Activated CD4-positive, alpha-beta T cell treated with anti-CD3 and anti-CD28 coated beads for 36 hours (primary cell): ENCODE measurements around the gene MFRP. TPM values are rescaled to one million over a fixed set of nuclear protein-coding genes. Genes with fewer than 3 reads are reported as not detected.

Experiments
- ATAC-seq: fragments of 200-7000 bp; cut with Tn5 transposase; one replicate; pipeline ENCODE4 v1.10.0; 2021; ENCODE audit warnings: mild to moderate bottlenecking, moderate library complexity
- CTCF ChIA-PET: fragments of 350-600 bp; sonication (Branson Sonifier 250); formaldehyde crosslinking; loops from one replicate; lab custom pipeline; 2021; ENCODE audit warnings: antibody characterized with exemption; lab: Charles Lee
- POLR2A ChIA-PET: fragments of 350-600 bp; sonication (Branson Sonifier 250); formaldehyde crosslinking; loops from one replicate; lab custom pipeline; 2021; ENCODE audit warnings: antibody characterized with exemption, inconsistent platforms; lab: Charles Lee
- DNase-seq: peaks from one replicate; pipeline ENCODE4 v3.0.0-alpha.2; 2020
- H3K27ac Mint-ChIP-seq: one replicate; pipeline ENCODE4 v1.8.0; 2021; ENCODE audit warnings: mixed read lengths
- H3K27me3 Mint-ChIP-seq: one replicate; pipeline ENCODE4 v1.8.0; 2021; ENCODE audit warnings: mixed read lengths
- H3K36me3 Mint-ChIP-seq: one replicate; pipeline ENCODE4 v1.8.0; 2021; ENCODE audit warnings: low read depth, mixed read lengths
- H3K4me1 Mint-ChIP-seq: one replicate; pipeline ENCODE4 v1.8.0; 2021; ENCODE audit warnings: mixed read lengths
- H3K4me3 Mint-ChIP-seq: one replicate; pipeline ENCODE4 v1.8.0; 2021; ENCODE audit warnings: mild to moderate bottlenecking, moderate library complexity, mixed read lengths
- H3K9me3 Mint-ChIP-seq: one replicate; pipeline ENCODE4 v1.8.0; 2021; ENCODE audit warnings: low read depth, mixed read lengths
- intact Hi-C, 2 experiments: fragments of 100-400 bp; cut with DNase I in 1 of 2; cut with micrococcal nuclease in 1 of 2; formaldehyde crosslinking; loops; one replicate each; pipeline versions ENCODE4 v1.14.2 to v1.15.1; 2022 to 2024; cut with DNase I, micrococcal nuclease
- total RNA-seq, 2 experiments: library from RNA; stranded (reverse); gene quantifications; one replicate each; pipeline ENCODE4 v1.2.3, GENCODE V29; 2021

Gene MFRP
- total RNA-seq, 2 experiments from 2014 or later = not detected

DNA sequence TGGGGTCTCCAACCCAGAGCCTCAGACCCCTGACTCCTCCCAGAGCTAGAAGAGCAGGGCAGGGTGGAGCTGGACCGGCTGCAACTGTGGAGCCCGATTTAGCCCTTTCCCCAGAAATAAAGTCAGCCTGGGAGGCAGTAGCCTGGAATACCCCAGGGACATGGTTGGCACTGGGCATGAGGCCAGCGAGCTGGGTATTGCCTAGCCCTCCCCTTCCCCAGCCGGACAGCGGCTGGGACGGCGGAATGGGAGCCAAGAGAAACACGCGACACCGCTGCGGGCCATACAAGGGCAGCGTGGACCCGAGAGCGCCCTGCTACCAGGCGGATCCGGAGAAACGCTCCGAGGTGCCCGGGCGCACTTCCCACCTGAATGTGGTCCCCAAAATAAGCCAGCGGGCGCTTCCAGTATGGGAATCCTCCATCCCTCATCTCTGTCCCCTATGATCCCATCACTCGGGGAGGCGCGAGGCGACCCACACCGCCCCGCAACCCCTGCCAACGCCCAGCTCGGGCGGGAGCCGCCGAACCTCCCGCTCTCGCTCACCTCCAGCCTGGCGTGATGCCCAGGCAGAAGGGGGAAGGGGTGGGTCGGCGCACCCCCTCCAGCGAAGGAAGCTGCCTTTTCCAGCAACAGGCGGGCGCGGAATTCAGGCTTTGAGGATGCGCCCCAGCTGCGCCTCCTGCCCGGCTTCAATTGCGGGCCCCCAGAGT is 30.3 kb downstream of the MFRP start:
- no peaks in the 10 kb centered on the region for H3K36me3 Mint-ChIP-seq
- peak; percentile 36 for DNase-seq
- no peak overlapping the region for H3K27ac Mint-ChIP-seq
- peaks cover 8% of the 10 kb centered on the region for H3K27me3 Mint-ChIP-seq
- intact Hi-C loops = no loop called here
- no peaks in the 10 kb centered on the region for H3K9me3 Mint-ChIP-seq
- H3K4me3 Mint-ChIP-seq = peak overlapping the region; percentile 65
- no peak for ATAC-seq
- ChIA-PET CTCF (interaction anchor here (0.7 to 2.4 kb wide), 7 partner anchors 12 to 193 kb away, joined by 3 to 8 read pairs (median 3); no protein-coding TSS in a partner anchor), POLR2A (no interaction called here)
- H3K4me1 Mint-ChIP-seq = peaks cover 17% of the 10 kb centered on the region

DNA sequence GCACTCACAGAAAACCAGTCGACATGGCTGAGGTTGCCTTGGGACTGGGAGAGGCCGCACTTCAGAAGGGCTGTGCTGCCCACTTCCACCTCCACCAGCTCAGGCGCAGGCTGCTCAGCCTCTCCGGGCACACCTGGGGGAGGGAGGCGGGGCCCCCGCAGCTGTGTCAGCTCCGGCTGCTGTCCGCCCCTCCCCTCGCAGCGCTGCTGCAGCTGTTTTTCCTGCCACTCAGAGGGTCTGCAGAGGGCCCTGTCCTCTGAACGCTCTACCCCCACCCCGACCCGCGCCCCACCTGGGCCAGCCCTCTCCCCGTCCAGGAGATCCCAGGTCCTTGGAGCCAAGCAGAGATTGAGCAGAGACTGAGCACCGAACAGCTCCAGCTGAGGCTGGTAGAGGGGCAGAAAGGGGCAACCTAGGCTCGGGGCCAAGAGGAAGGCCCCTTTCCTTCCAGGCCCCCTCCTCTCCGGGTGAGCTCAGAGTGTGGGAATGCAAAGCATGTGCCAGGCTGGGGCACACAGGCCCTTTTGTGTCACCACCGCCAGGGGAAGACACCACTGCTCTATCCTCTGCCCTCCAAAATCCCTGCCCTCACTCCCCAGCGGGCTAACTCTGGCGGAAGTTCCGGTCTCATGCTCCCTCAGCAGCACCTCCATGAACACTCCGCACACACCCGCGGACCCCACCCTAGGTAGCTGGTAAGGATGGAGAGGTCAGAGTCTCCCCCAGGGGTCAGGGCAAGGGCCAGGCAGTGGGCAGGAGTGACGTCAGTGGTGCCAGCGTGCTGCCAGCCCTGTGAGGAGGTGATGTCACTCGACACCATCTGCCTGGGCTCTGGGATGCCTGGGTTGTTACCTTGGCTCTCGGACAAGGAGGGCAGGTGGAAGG is 31.1 kb downstream of the MFRP start:
- H3K36me3 Mint-ChIP-seq = no peaks in the 10 kb centered on the region
- no peaks in the 10 kb centered on the region for H3K9me3 Mint-ChIP-seq
- POLR2A ChIA-PET = interaction anchor here (0.6 to 0.9 kb wide), 2 partner anchors 111 to 213 kb away, joined by 3 read pairs; partner anchors contain the start of gene DPAGT1
- H3K27ac Mint-ChIP-seq = no peak overlapping the region
- ATAC-seq = peak; percentile 68
- H3K27me3 Mint-ChIP-seq = peaks cover 8% of the 10 kb centered on the region
- peak overlapping the region; percentile 65 for H3K4me3 Mint-ChIP-seq
- peaks cover 17% of the 10 kb centered on the region for H3K4me1 Mint-ChIP-seq
- CTCF ChIA-PET = interaction anchor here (0.5 to 2.4 kb wide), 10 partner anchors 8 to 259 kb away, joined by 3 to 8 read pairs (median 4); no protein-coding TSS in a partner anchor
- peak; percentile 70 for DNase-seq
- intact Hi-C loops = no loop called here

DNA sequence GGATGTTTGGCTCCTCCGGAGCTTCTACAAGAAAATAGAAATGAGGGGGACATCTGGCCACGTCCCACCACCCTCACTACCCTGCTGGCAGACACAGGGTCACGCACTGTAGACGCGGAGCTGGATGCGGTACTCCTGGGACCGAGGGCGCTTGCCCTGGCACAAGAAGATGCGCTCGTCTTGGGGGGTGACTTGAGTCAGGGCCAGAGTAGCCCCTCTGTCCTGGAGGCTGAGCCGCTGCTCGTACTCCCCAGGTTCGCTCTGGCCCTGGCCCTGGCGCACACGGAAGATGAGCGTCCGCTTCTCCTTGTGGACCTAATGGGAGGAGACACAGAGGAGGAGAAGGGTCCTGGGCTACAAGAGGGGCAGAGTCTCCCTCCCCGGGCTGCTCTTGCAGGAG is 31.8 kb downstream of the MFRP start:
- intact Hi-C loops = no loop called here
- Mint-ChIP-seq H3K4me1 (peaks cover 17% of the 10 kb centered on the region), H3K27me3 (peaks cover 8% of the 10 kb centered on the region), H3K4me3 (peak overlapping the region; percentile 65), H3K27ac (no peak overlapping the region), H3K36me3 (peaks cover under 1% of the 10 kb centered on the region), H3K9me3 (no peaks in the 10 kb centered on the region)
- ChIA-PET CTCF (interaction anchor here (0.5 to 2.4 kb wide), 8 partner anchors 8 to 315 kb away, joined by 3 to 8 read pairs (median 4); no protein-coding TSS in a partner anchor), POLR2A (interaction anchor here (0.6 to 0.9 kb wide), 2 partner anchors 111 to 213 kb away, joined by 3 read pairs; partner anchors contain the start of gene DPAGT1)
- ATAC-seq (no peak), DNase-seq (no peak)

DNA sequence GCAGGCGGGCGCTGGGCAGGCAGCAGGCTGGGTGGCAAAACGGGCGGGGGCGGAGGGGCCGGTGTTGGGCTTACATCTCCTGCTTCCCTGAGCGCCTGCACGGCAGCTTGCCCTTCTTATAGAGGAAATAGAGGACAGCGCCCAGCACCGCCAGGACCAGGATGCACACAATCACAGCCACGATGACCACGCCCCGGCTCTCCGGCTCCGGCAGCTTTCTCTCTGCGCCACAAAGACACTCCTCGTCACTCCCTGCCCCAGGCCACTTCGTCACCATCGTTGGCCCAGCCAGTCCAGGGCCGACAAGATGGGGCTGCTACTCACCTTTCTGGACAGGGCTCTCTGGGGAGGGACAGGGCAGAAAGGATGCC is 35.8 kb downstream of the MFRP start:
- Mint-ChIP-seq H3K4me3 (no peak overlapping the region), H3K27ac (no peak overlapping the region), H3K36me3 (peaks cover 12% of the 10 kb centered on the region), H3K9me3 (no peaks in the 10 kb centered on the region), H3K27me3 (peaks cover 4% of the 10 kb centered on the region), H3K4me1 (peaks cover 20% of the 10 kb centered on the region)
- CTCF ChIA-PET = interaction anchor here (1.6 kb wide), 1 partner anchor 10 kb away, joined by 4 read pairs; no protein-coding TSS in a partner anchor
- POLR2A ChIA-PET = no interaction called here
- no peak for DNase-seq
- no peak for ATAC-seq
- intact Hi-C loops = no loop called here

DNA sequence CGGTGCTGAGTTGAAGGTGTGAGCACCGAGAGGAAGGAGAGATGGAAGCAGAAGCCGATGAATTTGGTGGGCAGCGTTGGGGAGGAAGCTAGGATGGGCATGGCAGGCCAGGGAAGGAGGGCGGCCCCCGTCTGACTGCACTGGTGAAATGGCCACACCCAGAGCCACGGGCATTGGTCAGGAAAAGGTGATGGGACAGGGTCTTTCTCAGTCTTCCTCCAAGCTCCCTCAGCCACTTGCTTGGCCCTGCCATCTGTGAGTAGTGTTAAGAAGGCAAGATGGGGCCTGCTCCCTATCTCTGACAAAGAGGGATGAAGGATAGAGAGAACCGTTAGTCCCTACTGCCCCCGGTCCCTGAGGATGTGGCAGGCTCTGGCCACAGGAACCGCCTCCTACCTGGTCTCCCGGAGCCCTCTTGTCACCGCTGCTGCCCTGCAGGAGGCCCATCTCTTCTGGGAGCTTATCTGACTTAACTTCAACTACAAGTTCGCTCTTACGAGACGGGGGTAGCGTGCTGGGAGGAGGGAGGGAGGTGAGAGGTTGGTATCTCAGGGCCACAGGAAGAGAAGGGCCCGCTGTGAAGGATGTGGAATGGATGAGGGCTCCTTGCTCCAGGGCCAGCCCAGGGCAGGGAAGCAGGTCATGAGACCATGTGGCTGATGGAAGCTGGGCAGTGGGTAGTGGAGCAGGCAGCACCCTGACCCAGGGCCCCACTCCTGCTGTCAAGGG is 36.4 kb downstream of the MFRP start:
- no peak for DNase-seq
- intact Hi-C loops = no loop called here
- H3K4me3 Mint-ChIP-seq = no peak overlapping the region
- no peak for ATAC-seq
- POLR2A ChIA-PET = no interaction called here
- peaks cover 22% of the 10 kb centered on the region for H3K4me1 Mint-ChIP-seq
- peaks cover 4% of the 10 kb centered on the region for H3K27me3 Mint-ChIP-seq
- no peaks in the 10 kb centered on the region for H3K9me3 Mint-ChIP-seq
- CTCF ChIA-PET = interaction anchor here (1.2 to 1.6 kb wide), 2 partner anchors 9 to 13 kb away, joined by 3 to 4 read pairs; no protein-coding TSS in a partner anchor
- peaks cover 15% of the 10 kb centered on the region for H3K36me3 Mint-ChIP-seq
- no peak overlapping the region for H3K27ac Mint-ChIP-seq

DNA sequence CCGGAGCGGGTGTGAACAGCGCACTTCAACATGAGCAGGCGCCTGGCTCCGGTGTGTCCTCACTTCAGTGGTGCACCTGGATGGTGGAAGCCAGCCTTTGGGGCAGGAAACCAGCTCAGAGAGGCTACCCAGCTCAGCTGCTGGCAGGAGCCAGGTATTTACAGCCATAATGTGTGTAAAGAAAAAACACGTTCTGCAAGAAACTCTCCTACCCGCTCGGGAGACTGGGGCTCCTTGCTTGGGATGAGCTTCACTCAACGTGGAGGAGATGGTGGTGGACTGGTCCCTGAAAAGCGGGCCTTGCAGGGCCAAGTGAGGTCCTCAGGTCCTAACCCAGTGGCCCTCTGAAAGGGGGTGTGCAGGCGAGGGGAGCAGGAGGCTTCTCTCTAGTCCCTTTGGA is 37.1 kb downstream of the MFRP start:
- ChIA-PET CTCF (interaction anchor here (1.2 to 1.6 kb wide), 2 partner anchors 9 to 14 kb away, joined by 3 to 4 read pairs; no protein-coding TSS in a partner anchor), POLR2A (interaction anchor here (0.7 kb wide), 1 partner anchor 28 kb away, joined by 3 read pairs; no protein-coding TSS in a partner anchor)
- DNase-seq = no peak
- H3K9me3 Mint-ChIP-seq = no peaks in the 10 kb centered on the region
- no peak for ATAC-seq
- H3K27ac Mint-ChIP-seq = no peak overlapping the region
- H3K27me3 Mint-ChIP-seq = no peaks in the 10 kb centered on the region
- H3K36me3 Mint-ChIP-seq = peaks cover 17% of the 10 kb centered on the region
- H3K4me3 Mint-ChIP-seq = no peak overlapping the region
- intact Hi-C loops = no loop called here
- peaks cover 27% of the 10 kb centered on the region for H3K4me1 Mint-ChIP-seq

DNA sequence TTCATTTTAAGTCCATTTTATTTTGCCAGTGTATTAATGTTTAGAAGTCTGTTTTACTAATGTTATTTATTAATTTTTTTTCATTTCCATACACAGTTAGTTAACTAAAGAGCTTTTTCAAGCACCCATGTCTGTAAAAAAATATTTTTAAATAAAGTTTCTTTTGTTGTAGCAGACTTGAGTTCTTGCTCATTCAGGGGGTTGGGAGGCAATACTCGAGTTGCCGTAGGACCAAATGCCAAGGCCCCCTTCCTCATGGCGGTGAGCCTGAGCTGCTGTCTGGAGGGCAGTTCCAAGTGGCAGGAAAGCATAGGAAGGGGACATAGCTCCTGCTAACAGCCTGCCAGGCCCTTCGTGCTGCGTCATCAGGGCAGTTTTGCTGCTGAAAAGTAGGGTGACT is 38.5 kb downstream of the MFRP start:
- Mint-ChIP-seq H3K36me3 (peaks cover 27% of the 10 kb centered on the region), H3K9me3 (no peaks in the 10 kb centered on the region), H3K27ac (no peak overlapping the region), H3K4me3 (no peak overlapping the region), H3K27me3 (no peaks in the 10 kb centered on the region), H3K4me1 (peaks cover 27% of the 10 kb centered on the region)
- DNase-seq = no peak
- POLR2A ChIA-PET = interaction anchor here (0.6 kb wide), 1 partner anchor 92 kb away, joined by 3 read pairs; no protein-coding TSS in a partner anchor
- no peak for ATAC-seq
- intact Hi-C loops = no loop called here
- CTCF ChIA-PET = interaction anchor here (0.6 to 3.3 kb wide), 10 partner anchors 11 to 662 kb away, joined by 3 to 20 read pairs (median 4); no protein-coding TSS in a partner anchor

DNA sequence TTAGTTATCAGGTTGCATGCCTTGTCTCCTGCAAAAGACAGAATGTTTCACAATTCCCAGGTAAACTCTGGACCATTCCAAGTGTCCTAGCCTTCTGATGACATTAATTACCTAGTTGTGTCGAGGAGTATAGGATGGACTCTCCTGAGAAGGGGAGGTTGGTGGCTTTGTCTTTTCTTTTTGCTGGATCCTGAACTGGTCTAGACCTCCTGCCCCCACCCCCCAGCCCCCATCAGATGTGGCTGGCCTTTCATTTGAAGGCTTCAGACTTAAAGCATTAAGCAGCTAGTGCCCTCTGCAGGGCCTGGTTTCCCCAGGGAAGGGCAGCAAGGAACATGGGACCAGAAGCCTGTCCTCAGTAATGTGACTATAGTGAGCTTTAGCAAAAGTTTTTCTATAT is 39.3 kb downstream of the MFRP start:
- H3K27me3 Mint-ChIP-seq = no peaks in the 10 kb centered on the region
- DNase-seq = no peak
- CTCF ChIA-PET = interaction anchor here (0.6 to 3.3 kb wide), 11 partner anchors 8 to 49 kb away, joined by 3 to 20 read pairs (median 4); no protein-coding TSS in a partner anchor
- intact Hi-C loops = no loop called here
- no peak for ATAC-seq
- H3K4me3 Mint-ChIP-seq = no peak overlapping the region
- H3K9me3 Mint-ChIP-seq = no peaks in the 10 kb centered on the region
- POLR2A ChIA-PET = interaction anchor here (0.5 to 0.8 kb wide), 2 partner anchors 18 to 27 kb away, joined by 3 to 4 read pairs; partner anchors contain the start of gene RNF26
- peaks cover 27% of the 10 kb centered on the region for H3K4me1 Mint-ChIP-seq
- peaks cover 27% of the 10 kb centered on the region for H3K36me3 Mint-ChIP-seq
- peak overlapping the region; percentile 95 for H3K27ac Mint-ChIP-seq

DNA sequence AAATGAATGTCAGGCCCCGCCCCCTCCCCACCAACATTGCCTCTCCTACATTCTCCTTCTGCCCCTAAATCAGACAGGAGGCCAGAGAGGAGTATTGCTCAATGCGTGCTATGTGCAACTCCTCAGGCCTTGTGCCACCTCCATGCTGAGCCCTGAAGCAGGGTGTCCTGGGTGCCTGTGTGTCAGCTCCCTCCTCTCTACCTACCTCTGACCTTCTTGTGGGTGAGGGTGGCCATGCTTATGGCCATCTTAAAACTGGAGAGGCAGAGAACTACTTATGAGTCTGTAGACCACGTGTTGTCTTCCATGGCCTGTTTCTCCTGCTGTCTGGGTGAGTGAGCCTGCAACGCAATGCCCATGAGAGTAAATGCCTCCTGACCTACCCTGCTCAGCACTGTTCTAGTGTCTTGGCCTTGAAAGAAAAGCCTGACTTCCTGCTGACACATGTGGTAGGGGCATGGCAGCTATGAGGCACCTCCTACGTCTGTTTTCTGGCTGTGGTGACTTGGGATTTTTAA is 40.1 kb downstream of the MFRP start:
- Mint-ChIP-seq H3K27ac (peak overlapping the region; percentile 95), H3K4me1 (peaks cover 27% of the 10 kb centered on the region), H3K36me3 (peaks cover 31% of the 10 kb centered on the region), H3K9me3 (no peaks in the 10 kb centered on the region), H3K27me3 (no peaks in the 10 kb centered on the region), H3K4me3 (peak overlapping the region; percentile 42)
- ChIA-PET POLR2A (interaction anchor here (0.8 kb wide), 1 partner anchor 15 kb away, joined by 3 read pairs; no protein-coding TSS in a partner anchor), CTCF (interaction anchor here (0.7 to 3.3 kb wide), 7 partner anchors 9 to 38 kb away, joined by 3 to 20 read pairs (median 5); no protein-coding TSS in a partner anchor)
- peak; percentile 95 for ATAC-seq
- peak; percentile 66 for DNase-seq
- intact Hi-C loops = no loop called here
